H9 (cell line): ENCODE data around the gene DHX38. TPM values are rescaled to one million over a fixed set of nuclear protein-coding genes. Genes with fewer than 3 reads are reported as not detected.

ENCODE experiments used
- DNase-seq: peaks from one replicate; pipeline ENCODE4 v3.0.0-alpha.2; 2017
- H2AFZ ChIP-seq: one replicate; pipeline ENCODE4 v1.6.1; 2013; ENCODE audit warnings: mild to moderate bottlenecking, low read length, control low read depth, moderate library complexity
- H2AK5ac ChIP-seq: 2 replicates; pipeline ENCODE4 v1.6.1; 2013; ENCODE audit warnings: low read length, control low read depth, mixed read lengths; ENCODE audit not compliant: insufficient read length
- H2BK120ac ChIP-seq: one replicate; pipeline ENCODE4 v1.6.1; 2013; ENCODE audit warnings: low read depth, mild to moderate bottlenecking, low read length, control low read depth, inconsistent platforms; ENCODE audit not compliant: poor library complexity, severe bottlenecking
- H2BK12ac ChIP-seq: 2 replicates; pipeline ENCODE4 v1.6.1; 2013; ENCODE audit warnings: low read length, control low read depth, mixed read lengths, low read depth; ENCODE audit not compliant: insufficient read length
- H2BK15ac ChIP-seq: 2 replicates; pipeline ENCODE4 v1.6.1; 2013; ENCODE audit warnings: low read depth, low read length, control low read depth
- H2BK20ac ChIP-seq: one replicate; pipeline ENCODE4 v1.6.1; 2013; ENCODE audit warnings: low read depth, mild to moderate bottlenecking, low read length, control low read depth, inconsistent platforms; ENCODE audit not compliant: poor library complexity, severe bottlenecking
- H2BK5ac ChIP-seq: 2 replicates; pipeline ENCODE4 v1.6.1; 2013; ENCODE audit warnings: low read length, control low read depth, mixed read lengths; ENCODE audit not compliant: insufficient read length
- H3K14ac ChIP-seq: 2 replicates; pipeline ENCODE4 v1.6.1; 2013; ENCODE audit warnings: low read length, control low read depth; ENCODE audit not compliant: insufficient read depth
- H3K18ac ChIP-seq: 2 replicates; pipeline ENCODE4 v1.6.1; 2013; ENCODE audit warnings: low read depth, mild to moderate bottlenecking, mixed read lengths, low read length, control low read depth; ENCODE audit not compliant: insufficient read length
- H3K23ac ChIP-seq: 2 replicates; pipeline ENCODE4 v1.6.1; 2013; ENCODE audit warnings: low read length, control low read depth, mixed read lengths, low read depth; ENCODE audit not compliant: insufficient read length
- H3K23me2 ChIP-seq: 2 replicates; pipeline ENCODE4 v1.6.1; 2013; ENCODE audit warnings: low read depth, mild to moderate bottlenecking, mixed read lengths, low read length, control low read depth; ENCODE audit not compliant: insufficient read length, poor library complexity, severe bottlenecking
- H3K27ac ChIP-seq: 2 replicates; pipeline ENCODE4 v1.5.1; 2013; ENCODE audit warnings: low read length, control low read depth, mixed read lengths, low read depth; ENCODE audit not compliant: insufficient read length
- H3K27me3 ChIP-seq: 2 replicates; pipeline ENCODE4 v1.6.1; 2013; ENCODE audit warnings: low read length, control low read depth, inconsistent platforms; ENCODE audit not compliant: insufficient read depth
- H3K4ac ChIP-seq: 2 replicates; pipeline ENCODE4 v1.6.1; 2013; ENCODE audit warnings: low read depth, mild to moderate bottlenecking, control low read depth, inconsistent platforms, low read length, moderate library complexity
- H3K4me1 ChIP-seq: 2 replicates; pipeline ENCODE4 v1.6.1; 2013; ENCODE audit warnings: low read length, control low read depth, inconsistent platforms; ENCODE audit not compliant: insufficient read depth
- H3K4me2 ChIP-seq: 2 replicates; pipeline ENCODE4 v1.6.1; 2013; ENCODE audit warnings: low read length, control low read depth, mixed read lengths; ENCODE audit not compliant: insufficient read length, insufficient read depth
- H3K56ac ChIP-seq: 2 replicates; pipeline ENCODE4 v1.6.1; 2013; ENCODE audit warnings: low read depth, mild to moderate bottlenecking, mixed read lengths, low read length, control low read depth; ENCODE audit not compliant: insufficient read length
- H3K79me1 ChIP-seq: 2 replicates; pipeline ENCODE4 v1.6.1; 2013; ENCODE audit warnings: low read depth, mild to moderate bottlenecking, moderate library complexity, low read length, control low read depth, inconsistent platforms; ENCODE audit not compliant: insufficient read depth, poor library complexity, severe bottlenecking
- H3K79me2 ChIP-seq: 2 replicates; pipeline ENCODE4 v1.6.1; 2013; ENCODE audit warnings: low read length, control low read depth, inconsistent platforms; ENCODE audit not compliant: insufficient read depth
- H3K9ac ChIP-seq: 2 replicates; pipeline ENCODE4 v1.6.1; 2013; ENCODE audit warnings: low read length, control low read depth, mixed read lengths; ENCODE audit not compliant: insufficient read length; ENCODE audit errors: extremely low read depth
- H3K9me3 ChIP-seq: one replicate; pipeline ENCODE4 v1.6.1; 2013; ENCODE audit warnings: low read depth, low read length, inconsistent platforms; ENCODE audit not compliant: control insufficient read depth
- H3T11ph ChIP-seq: one replicate; pipeline ENCODE4 v1.6.1; 2013; ENCODE audit warnings: mild to moderate bottlenecking, low read length, control low read depth, inconsistent platforms
- H4K20me1 ChIP-seq: one replicate; pipeline ENCODE4 v1.6.1; 2013; ENCODE audit not compliant: control insufficient read depth, insufficient read length, insufficient read depth
- H4K5ac ChIP-seq: 2 replicates; pipeline ENCODE4 v1.6.1; 2013; ENCODE audit warnings: low read depth, mild to moderate bottlenecking, mixed read lengths, low read length, control low read depth; ENCODE audit not compliant: insufficient read length
- H4K8ac ChIP-seq: replicated peaks from 2 replicates; pipeline ENCODE4 v1.6.1; 2013; ENCODE audit warnings: low read length, control low read depth, mixed read lengths, low read depth; ENCODE audit not compliant: insufficient read length
- H4K91ac ChIP-seq: 2 replicates; pipeline ENCODE4 v1.6.1; 2013; ENCODE audit warnings: low read depth, mild to moderate bottlenecking, moderate library complexity, mixed read lengths, low read length, control low read depth; ENCODE audit not compliant: insufficient read length
- H3K27ac Mint-ChIP-seq, 3 experiments: 2 replicates in 2 of 3; 3 replicates in 1 of 3; pipeline ENCODE4 v1.8.0; 2020 to 2021; ENCODE audit warnings: mixed read lengths in 3 of 3, mild to moderate bottlenecking in 1 of 3, moderate library complexity in 1 of 3
- H3K27me3 Mint-ChIP-seq: 2 replicates; pipeline ENCODE4 v1.8.0; 2021; ENCODE audit warnings: low read depth, mild to moderate bottlenecking, moderate library complexity, mixed read lengths
- H3K36me3 Mint-ChIP-seq, 3 experiments: 2 replicates in 2 of 3; 3 replicates in 1 of 3; pipeline ENCODE4 v1.8.0; 2020 to 2021; ENCODE audit warnings: low read depth in 3 of 3, mixed read lengths in 3 of 3; ENCODE audit not compliant: insufficient read depth in 1 of 3
- H3K4me1 Mint-ChIP-seq, 2 experiments: 2 replicates each; pipeline ENCODE4 v1.8.0; 2020; ENCODE audit warnings: mixed read lengths in 2 of 2
- H3K4me3 Mint-ChIP-seq, 2 experiments: 2 replicates in 1 of 2; 3 replicates in 1 of 2; pipeline ENCODE4 v1.8.0; 2020 to 2021; ENCODE audit warnings: mild to moderate bottlenecking in 2 of 2, mixed read lengths in 2 of 2, moderate library complexity in 1 of 2
- H3K9me3 Mint-ChIP-seq, 2 experiments: 2 replicates in 1 of 2; 3 replicates in 1 of 2; pipeline ENCODE4 v1.8.0; 2020; ENCODE audit warnings: mild to moderate bottlenecking in 2 of 2, mixed read lengths in 2 of 2, moderate library complexity in 1 of 2
- WGBS: extraction: QIAGEN DNeasy Blood & Tissue Kit; methylation state at CpG from one replicate; pipeline ENCODE4 v1.1.7; 2013; ENCODE audit warnings: missing lambda C conversion rate, low lambda C conversion rate, mixed read lengths; ENCODE audit not compliant: insufficient read length; ENCODE audit errors: extremely low coverage; 5-methylcytosine and 5-hydroxymethylcytosine counted together
- total RNA-seq: library from RNA; stranded (reverse); gene quantifications from 2 replicates; pipeline ENCODE4 v1.2.1, GENCODE V29; 2021
- TF ChIP-seq, protein P1 (sequence below): fragments of 200-600 bp; sonication (generic); conservative IDR thresholded peaks from 3 replicates; pipeline ENCODE4 v1.8.0; 2021; ENCODE audit warnings: antibody characterized with exemption, mild to moderate bottlenecking

Gene DHX38
- total RNA-seq, 1 experiment from 2014 or later = 60.5 TPM

DNA sequence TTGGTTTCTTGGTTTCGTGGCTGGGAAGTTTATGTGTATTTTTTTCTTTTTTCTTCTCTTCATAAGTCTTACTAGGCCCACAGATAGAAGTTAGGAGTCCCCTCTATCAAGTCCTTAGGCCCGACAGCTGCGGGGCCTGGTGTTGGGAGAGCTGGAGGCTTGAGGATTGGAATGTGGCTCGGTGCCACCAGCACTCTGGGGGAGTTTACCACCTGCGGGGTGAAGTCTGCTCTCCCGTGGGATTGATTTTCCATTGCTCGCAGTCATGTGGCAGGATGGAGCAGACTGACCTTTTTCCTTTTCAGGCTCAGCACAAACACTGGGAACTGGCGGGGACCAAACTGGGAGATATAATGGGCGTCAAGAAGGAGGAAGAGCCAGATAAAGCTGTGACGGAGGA is 7.5 kb downstream of the DHX38 start:
- Histone ChIP-seq H3K27ac (no peak overlapping the region), H3K27me3 (no peaks in the 10 kb centered on the region), H2AK5ac (no peak overlapping the region), H3K9ac (no peak overlapping the region), H3K18ac (no peak overlapping the region), H3T11ph (no peak overlapping the region), H3K23me2 (no peaks in the 10 kb centered on the region), H2AFZ (no peak overlapping the region), H3K9me3 (no peaks in the 10 kb centered on the region), H4K5ac (no peak overlapping the region), H4K8ac (no peak overlapping the region), H2BK5ac (no peak overlapping the region), H3K56ac (no peak overlapping the region), H2BK20ac (no peak overlapping the region), H3K4me1 (no peaks in the 10 kb centered on the region), H3K79me1 (no peaks in the 10 kb centered on the region), H2BK12ac (no peak overlapping the region), H3K4ac (no peak overlapping the region), H3K79me2 (no peaks in the 10 kb centered on the region), H3K4me2 (no peak overlapping the region), H3K14ac (no peak overlapping the region), H2BK120ac (no peak overlapping the region), H2BK15ac (no peak overlapping the region), H3K23ac (no peak overlapping the region), H4K91ac (no peak overlapping the region), H4K20me1 (no peaks in the 10 kb centered on the region)
- DNase-seq = no peak
- TF ChIP-seq, protein P1, sequence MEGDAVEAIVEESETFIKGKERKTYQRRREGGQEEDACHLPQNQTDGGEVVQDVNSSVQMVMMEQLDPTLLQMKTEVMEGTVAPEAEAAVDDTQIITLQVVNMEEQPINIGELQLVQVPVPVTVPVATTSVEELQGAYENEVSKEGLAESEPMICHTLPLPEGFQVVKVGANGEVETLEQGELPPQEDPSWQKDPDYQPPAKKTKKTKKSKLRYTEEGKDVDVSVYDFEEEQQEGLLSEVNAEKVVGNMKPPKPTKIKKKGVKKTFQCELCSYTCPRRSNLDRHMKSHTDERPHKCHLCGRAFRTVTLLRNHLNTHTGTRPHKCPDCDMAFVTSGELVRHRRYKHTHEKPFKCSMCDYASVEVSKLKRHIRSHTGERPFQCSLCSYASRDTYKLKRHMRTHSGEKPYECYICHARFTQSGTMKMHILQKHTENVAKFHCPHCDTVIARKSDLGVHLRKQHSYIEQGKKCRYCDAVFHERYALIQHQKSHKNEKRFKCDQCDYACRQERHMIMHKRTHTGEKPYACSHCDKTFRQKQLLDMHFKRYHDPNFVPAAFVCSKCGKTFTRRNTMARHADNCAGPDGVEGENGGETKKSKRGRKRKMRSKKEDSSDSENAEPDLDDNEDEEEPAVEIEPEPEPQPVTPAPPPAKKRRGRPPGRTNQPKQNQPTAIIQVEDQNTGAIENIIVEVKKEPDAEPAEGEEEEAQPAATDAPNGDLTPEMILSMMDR = no peak
- no CpG with 5 or more reads among the region's 10 CpGs for WGBS
- H3K27ac Mint-ChIP-seq = no peak overlapping the region; a peak in 1 of 7 replicates
- peaks cover 54 to 95% (median 92%) of the 10 kb centered on the region in 3 experiments; a peak in 6 of 7 replicates for H3K36me3 Mint-ChIP-seq
- H3K4me3 Mint-ChIP-seq = no peak overlapping the region
- H3K4me1 Mint-ChIP-seq = no peaks in the 10 kb centered on the region
- no peaks in the 10 kb centered on the region for H3K9me3 Mint-ChIP-seq
- H3K27me3 Mint-ChIP-seq = no peaks in the 10 kb centered on the region; the same call in 1 of the 2 replicates
